Measurements from ENCODE around the gene PDXDC1. TPM values are rescaled to one million over a fixed set of nuclear protein-coding genes. Genes with fewer than 3 reads are reported as not detected.
"Not testable (repeated sequence)": the region's sequence is repeated elsewhere in the genome, so short reads cannot be mapped to it uniquely, and the experiment has no call there.

The PDXDC1 gene
- polyA plus RNA-seq, 4 donors = 116 to 181 (median 149) TPM

DNA sequence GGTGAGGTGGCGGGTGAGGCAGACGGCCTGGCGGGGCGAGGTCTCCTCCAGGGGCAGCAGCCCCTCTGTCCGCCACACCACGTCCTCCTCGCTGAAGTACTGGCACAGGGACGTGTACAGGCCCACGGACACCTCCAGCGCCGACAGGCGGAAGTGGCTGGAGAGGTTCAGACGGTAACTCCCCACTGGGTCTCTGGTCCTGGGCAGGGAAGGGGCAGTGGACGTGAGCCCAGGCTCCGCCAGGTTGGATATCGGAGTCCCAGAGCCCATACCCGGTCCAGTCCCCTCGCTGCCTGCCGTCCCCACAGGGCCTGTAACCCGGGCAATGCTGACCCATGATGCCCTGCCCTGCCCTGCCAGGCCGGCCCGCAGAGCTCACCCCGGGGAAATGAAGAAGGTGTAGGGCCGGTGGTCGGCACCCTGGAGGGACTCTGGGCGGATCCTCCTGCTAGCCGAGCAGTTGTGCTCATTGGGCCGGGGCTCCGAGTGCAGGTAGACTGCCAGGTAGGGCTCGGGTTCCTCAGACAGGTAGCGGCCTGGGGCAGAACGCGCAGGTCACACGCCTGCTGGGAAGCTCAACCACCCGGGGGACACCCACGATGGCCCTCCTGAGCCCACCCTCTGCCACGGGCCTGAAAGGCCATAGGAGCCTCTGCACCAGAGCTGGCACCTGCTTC, 155.6 kb downstream of the PDXDC1 start:
- not testable (repeated sequence) for H3K27me3 ChIP-seq (ENCODE audit: control insufficient read depth in 3 of 3, insufficient read depth in 3 of 3, low read length in 3 of 3); H3K36me3 ChIP-seq (ENCODE audit: control insufficient read depth in 3 of 3, insufficient read depth in 2 of 3, low read depth in 1 of 3, low read length in 3 of 3); H3K4me1 ChIP-seq (ENCODE audit: control insufficient read depth in 3 of 3, insufficient read depth in 2 of 3, low read depth in 1 of 3, low read length in 2 of 3); H3K27ac ChIP-seq (ENCODE audit: low read depth in 1 of 3, low read length in 2 of 3); DNase-seq; H3K9me3 ChIP-seq (ENCODE audit: control insufficient read depth in 2 of 2, insufficient read depth in 1 of 2, low read depth in 1 of 2, low read length in 1 of 2); FAIRE-seq; H3K4me3 ChIP-seq (ENCODE audit: low read depth in 1 of 3, low read length in 3 of 3)
- 95 to 96% (median 96%) methylated on average over 11 to 34 of the region's 37 CpGs for WGBS, 3 donors

DNA sequence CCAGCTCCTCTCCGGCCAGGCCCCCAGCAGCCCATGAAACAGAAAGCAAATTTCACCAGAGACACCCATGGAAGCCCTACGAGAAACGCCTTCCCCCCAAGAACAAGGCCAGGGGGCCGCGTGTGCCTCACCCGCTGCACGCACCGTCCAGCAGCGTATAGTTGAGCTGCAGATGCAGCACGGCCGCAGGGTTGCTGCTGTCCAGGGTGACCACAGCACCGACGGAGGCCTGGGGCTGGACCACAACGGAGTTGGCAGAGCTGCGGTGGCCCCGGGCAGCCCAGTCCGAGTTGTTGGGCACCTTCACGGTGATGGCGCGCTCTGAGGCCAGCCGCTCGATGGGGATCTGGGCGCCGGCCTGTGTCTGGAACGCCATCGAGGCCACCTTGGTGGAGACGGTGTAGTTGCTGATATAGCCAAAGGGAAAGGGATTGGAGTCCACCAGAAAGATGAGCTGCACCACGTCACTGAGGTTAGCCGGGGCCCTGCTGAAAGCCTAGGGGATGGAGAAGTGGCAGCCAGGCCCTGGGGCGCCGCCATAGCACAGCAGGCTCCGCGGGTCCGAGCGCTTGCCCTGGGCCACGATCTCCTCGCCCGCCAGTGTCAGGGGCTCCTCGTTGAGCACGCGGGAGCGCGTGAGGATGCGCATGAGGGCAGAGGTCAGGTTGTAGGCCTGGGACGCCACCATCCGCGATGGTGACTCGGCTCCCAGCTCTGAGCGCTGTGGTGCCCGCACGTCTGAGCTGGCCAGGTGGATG, 156.3 kb downstream of the PDXDC1 start:
- not testable (repeated sequence) for FAIRE-seq; DNase-seq; H3K27ac ChIP-seq (ENCODE audit: low read depth in 1 of 3, low read length in 2 of 3); H3K36me3 ChIP-seq (ENCODE audit: control insufficient read depth in 3 of 3, insufficient read depth in 2 of 3, low read depth in 1 of 3, low read length in 3 of 3); H3K4me1 ChIP-seq (ENCODE audit: control insufficient read depth in 3 of 3, insufficient read depth in 2 of 3, low read depth in 1 of 3, low read length in 2 of 3); H3K27me3 ChIP-seq (ENCODE audit: control insufficient read depth in 3 of 3, insufficient read depth in 3 of 3, low read length in 3 of 3); H3K9me3 ChIP-seq (ENCODE audit: control insufficient read depth in 2 of 2, insufficient read depth in 1 of 2, low read depth in 1 of 2, low read length in 1 of 2); H3K4me3 ChIP-seq (ENCODE audit: low read depth in 1 of 3, low read length in 3 of 3)
- WGBS, 3 donors = 96 to 99% (median 97%) methylated on average over 31 to 46 of the region's 51 CpGs

DNA sequence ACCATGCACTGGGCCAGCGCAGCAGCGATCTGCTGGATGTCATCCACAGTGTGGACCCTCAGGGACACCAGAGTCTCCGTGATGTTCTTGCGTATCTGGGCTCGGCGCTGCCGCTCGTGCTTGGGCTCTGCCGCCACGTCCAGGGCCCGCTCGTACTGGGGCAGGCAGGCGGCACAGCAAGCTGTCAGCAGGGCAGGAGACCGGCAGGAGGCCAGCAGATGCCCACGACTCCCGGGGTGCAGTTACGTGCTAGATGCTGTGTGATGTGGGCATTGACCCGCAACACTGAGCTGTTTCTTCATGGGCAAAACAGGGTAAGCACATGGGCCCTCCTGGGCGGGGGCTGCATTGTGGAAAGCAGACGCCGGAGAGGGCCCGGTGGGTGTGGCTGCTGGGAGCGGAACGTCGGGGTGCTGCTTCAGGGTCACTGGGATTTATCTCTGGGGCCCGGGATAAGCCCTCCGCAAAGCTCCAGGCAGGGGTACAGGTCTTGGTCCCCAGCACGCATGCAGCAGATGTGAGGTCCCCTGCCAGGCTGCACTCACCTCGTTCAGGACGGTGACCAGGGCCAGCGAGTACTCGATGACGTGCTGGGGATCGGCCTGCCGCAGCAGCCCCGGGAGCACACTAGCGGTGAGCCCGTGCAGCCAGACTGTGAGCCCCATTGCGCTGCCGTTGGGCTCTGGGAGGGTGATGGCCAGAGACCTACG, 158.0 kb downstream of the PDXDC1 start:
- H3K36me3 ChIP-seq (ENCODE audit: control insufficient read depth in 3 of 3, insufficient read depth in 2 of 3, low read depth in 1 of 3, low read length in 3 of 3); H3K9me3 ChIP-seq (ENCODE audit: control insufficient read depth in 2 of 2, insufficient read depth in 1 of 2, low read depth in 1 of 2, low read length in 1 of 2); H3K27me3 ChIP-seq (ENCODE audit: control insufficient read depth in 3 of 3, insufficient read depth in 3 of 3, low read length in 3 of 3); FAIRE-seq; H3K4me3 ChIP-seq (ENCODE audit: low read depth in 1 of 3, low read length in 3 of 3); DNase-seq; H3K4me1 ChIP-seq (ENCODE audit: control insufficient read depth in 3 of 3, insufficient read depth in 2 of 3, low read depth in 1 of 3, low read length in 2 of 3); H3K27ac ChIP-seq (ENCODE audit: low read depth in 1 of 3, low read length in 2 of 3): not testable (repeated sequence)
- WGBS, 3 donors = 94 to 95% (median 95%) methylated on average over 19 to 32 of the region's 41 CpGs

DNA sequence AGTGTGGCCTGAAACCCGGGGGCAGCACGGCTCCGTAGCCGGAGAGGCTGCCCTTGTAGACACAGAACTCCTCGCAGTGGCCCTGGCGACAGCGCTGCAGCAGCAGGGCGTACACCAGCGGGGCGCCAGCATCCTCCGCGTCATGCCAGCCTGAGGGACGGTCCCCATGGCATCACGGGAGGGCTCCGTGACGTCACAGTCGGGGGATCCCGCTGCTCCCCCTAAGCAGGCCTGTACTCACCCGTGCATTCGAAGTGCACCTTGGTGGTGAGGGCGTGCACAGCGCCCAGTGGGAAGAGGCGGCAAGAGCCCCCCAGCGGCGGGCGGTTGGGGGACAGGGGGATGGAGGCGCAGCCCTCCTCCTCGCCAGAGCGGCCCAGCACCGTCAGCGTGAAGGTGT, 158.7 kb downstream of the PDXDC1 start:
- not testable (repeated sequence) for DNase-seq; FAIRE-seq; H3K9me3 ChIP-seq (ENCODE audit: control insufficient read depth in 2 of 2, insufficient read depth in 1 of 2, low read depth in 1 of 2, low read length in 1 of 2); H3K27me3 ChIP-seq (ENCODE audit: control insufficient read depth in 3 of 3, insufficient read depth in 3 of 3, low read length in 3 of 3); H3K36me3 ChIP-seq (ENCODE audit: control insufficient read depth in 3 of 3, insufficient read depth in 2 of 3, low read depth in 1 of 3, low read length in 3 of 3); H3K4me1 ChIP-seq (ENCODE audit: control insufficient read depth in 3 of 3, insufficient read depth in 2 of 3, low read depth in 1 of 3, low read length in 2 of 3); H3K27ac ChIP-seq (ENCODE audit: low read depth in 1 of 3, low read length in 2 of 3); H3K4me3 ChIP-seq (ENCODE audit: low read depth in 1 of 3, low read length in 3 of 3)
- 95 to 98% (median 96%) methylated on average over 10 to 20 of the region's 31 CpGs for WGBS, 3 donors

DNA sequence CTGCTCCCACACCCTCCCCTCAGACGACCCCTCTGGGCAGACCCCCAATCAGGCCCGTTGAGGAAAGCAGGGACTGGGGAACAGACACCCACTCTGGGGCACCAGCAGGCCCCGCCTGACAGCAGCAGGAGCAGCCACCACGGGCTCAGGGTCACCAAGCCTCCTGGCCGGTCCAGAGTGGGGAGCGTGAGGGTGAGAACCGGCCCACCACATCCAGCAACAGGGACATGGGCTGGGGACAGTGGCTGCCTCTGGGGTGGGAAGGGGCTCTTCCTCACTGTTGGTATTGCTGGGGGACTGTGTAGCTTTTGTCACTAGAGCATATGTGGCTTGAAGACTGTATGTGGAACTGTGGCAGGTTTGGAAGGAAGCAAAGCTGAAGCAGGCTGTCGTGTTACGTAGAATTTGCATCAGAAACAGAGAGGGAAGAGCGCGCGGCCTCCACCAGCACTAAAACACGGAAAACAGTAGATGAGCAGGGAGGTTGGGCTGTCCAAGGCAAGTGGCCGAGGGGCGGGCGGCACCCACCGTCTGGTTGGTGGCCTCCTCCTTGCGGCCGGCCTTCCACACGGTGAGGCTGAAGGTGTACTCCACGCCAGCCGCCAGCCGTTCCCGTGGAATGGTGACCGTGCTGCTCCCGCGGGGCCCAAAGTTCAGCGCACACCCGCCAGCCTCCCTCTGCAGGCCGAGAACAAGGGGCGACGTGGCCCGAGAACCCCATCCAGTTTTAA, 160.1 kb downstream of the PDXDC1 start:
- WGBS, 3 donors = 94 to 99% (median 95%) methylated on average over 7 to 27 of the region's 33 CpGs
- H3K4me1 ChIP-seq (ENCODE audit: control insufficient read depth in 3 of 3, insufficient read depth in 2 of 3, low read depth in 1 of 3, low read length in 2 of 3); H3K27me3 ChIP-seq (ENCODE audit: control insufficient read depth in 3 of 3, insufficient read depth in 3 of 3, low read length in 3 of 3); H3K4me3 ChIP-seq (ENCODE audit: low read depth in 1 of 3, low read length in 3 of 3); H3K9me3 ChIP-seq (ENCODE audit: control insufficient read depth in 2 of 2, insufficient read depth in 1 of 2, low read depth in 1 of 2, low read length in 1 of 2); H3K36me3 ChIP-seq (ENCODE audit: control insufficient read depth in 3 of 3, insufficient read depth in 2 of 3, low read depth in 1 of 3, low read length in 3 of 3); H3K27ac ChIP-seq (ENCODE audit: low read depth in 1 of 3, low read length in 2 of 3); DNase-seq; FAIRE-seq: not testable (repeated sequence)

DNA sequence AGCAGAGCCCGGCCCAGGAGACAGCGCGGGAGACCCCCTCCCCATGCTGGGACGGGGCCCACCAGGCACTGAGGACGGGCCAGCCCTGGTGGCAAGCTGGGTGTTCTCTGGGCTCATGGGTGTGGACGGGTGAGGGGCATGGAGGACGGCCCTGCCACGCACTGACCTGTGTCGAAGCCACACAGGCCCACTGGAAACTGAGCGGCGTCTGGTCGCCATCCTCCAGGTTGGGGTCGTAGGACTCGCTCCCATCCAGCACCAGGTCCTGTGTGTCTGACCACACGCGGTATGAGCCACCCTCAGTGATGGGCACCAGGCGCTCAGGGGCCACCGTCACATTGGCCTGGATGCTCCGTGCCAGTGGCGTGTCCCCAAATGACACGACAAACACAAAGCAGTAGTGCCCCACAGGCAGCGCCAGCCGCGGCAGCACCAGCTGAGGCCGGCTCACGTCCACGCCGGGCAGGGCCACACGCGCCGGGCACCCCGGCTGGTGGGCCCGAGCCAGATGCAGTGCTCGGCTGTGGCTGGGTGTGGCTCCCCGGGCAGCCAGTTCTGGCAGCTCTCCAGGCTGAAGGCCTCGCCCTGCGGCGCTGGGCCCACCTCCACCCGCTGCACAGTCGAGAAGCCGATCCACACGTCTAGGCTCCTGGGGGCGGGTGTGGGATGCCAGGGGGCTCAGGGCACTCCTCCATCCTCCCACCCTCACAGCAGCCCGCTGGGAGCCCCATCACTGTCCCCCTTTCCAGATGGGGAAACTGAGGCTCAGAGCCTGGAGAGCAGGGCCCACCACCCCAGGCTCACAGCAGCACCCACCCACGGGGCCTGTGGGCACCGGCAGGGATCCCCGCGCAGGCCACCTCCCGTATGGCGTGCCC, 160.9 kb downstream of the PDXDC1 start:
- FAIRE-seq; H3K27ac ChIP-seq (ENCODE audit: low read depth in 1 of 3, low read length in 2 of 3); H3K4me3 ChIP-seq (ENCODE audit: low read depth in 1 of 3, low read length in 3 of 3); DNase-seq; H3K9me3 ChIP-seq (ENCODE audit: control insufficient read depth in 2 of 2, insufficient read depth in 1 of 2, low read depth in 1 of 2, low read length in 1 of 2); H3K4me1 ChIP-seq (ENCODE audit: control insufficient read depth in 3 of 3, insufficient read depth in 2 of 3, low read depth in 1 of 3, low read length in 2 of 3); H3K27me3 ChIP-seq (ENCODE audit: control insufficient read depth in 3 of 3, insufficient read depth in 3 of 3, low read length in 3 of 3); H3K36me3 ChIP-seq (ENCODE audit: control insufficient read depth in 3 of 3, insufficient read depth in 2 of 3, low read depth in 1 of 3, low read length in 3 of 3): not testable (repeated sequence)
- WGBS, 3 donors = 87 to 89% (median 87%) methylated on average over 26 to 45 of the region's 50 CpGs

DNA sequence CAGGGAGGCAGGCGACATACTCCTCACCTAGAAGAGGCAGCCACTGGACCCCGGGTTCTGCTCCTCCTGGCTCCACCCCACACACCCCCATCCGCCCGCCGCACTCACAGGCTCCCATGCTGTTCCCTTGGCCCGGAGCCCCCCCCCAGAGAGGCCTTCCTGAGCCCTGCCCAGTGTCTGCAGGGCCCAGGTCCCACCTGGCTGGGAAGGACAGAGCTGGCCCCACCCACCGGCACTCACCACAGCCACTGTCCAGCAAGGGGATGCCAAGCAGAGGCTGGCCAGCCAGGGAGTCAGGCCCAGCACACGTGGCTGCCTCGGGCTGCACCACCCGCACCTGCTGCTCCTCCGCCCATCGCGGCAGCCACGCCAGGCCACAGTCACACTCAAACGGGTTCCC, 162.7 kb downstream of the PDXDC1 start:
- H3K36me3 ChIP-seq (ENCODE audit: control insufficient read depth in 3 of 3, insufficient read depth in 2 of 3, low read depth in 1 of 3, low read length in 3 of 3); H3K27me3 ChIP-seq (ENCODE audit: control insufficient read depth in 3 of 3, insufficient read depth in 3 of 3, low read length in 3 of 3); H3K9me3 ChIP-seq (ENCODE audit: control insufficient read depth in 2 of 2, insufficient read depth in 1 of 2, low read depth in 1 of 2, low read length in 1 of 2); H3K4me3 ChIP-seq (ENCODE audit: low read depth in 1 of 3, low read length in 3 of 3); FAIRE-seq; DNase-seq; H3K4me1 ChIP-seq (ENCODE audit: control insufficient read depth in 3 of 3, insufficient read depth in 2 of 3, low read depth in 1 of 3, low read length in 2 of 3); H3K27ac ChIP-seq (ENCODE audit: low read depth in 1 of 3, low read length in 2 of 3): not testable (repeated sequence)
- 74 to 78% methylated on average over 2 to 14 of the region's 15 CpGs; no CpG with 5 or more reads in 1 of the 3 donors for WGBS, 3 donors
